HL-60 (cell line): ENCODE data around the gene NUDT3.

Source experiments
- DNase-seq, 2 experiments: peaks; one replicate each; pipeline ENCODE4 v3.0.0-alpha.2; 2010 to 2020; ENCODE audit warnings: low read depth in 1 of 2, low spot score in 1 of 2
- H3K27ac ChIP-seq: fragments of 250-450 bp; sonication (Bioruptor Pico); replicated peaks from 2 replicates; pipeline ENCODE4 v1.5.1; 2020; ENCODE audit warnings: mild to moderate bottlenecking, moderate library complexity
- H3K27me3 ChIP-seq: fragments of 250-450 bp; sonication (Bioruptor Pico); 2 replicates; pipeline ENCODE4 v1.5.1; 2021; ENCODE audit warnings: mild to moderate bottlenecking, moderate library complexity; ENCODE audit not compliant: insufficient read depth, poor library complexity, severe bottlenecking
- H3K4me3 ChIP-seq: replicated peaks from 2 replicates; pipeline ENCODE4 v1.5.1; 2011; ENCODE audit warnings: mild to moderate bottlenecking, control low read depth, low read length; ENCODE audit not compliant: insufficient read depth
- CTCF ChIP-seq: IDR thresholded peaks from one replicate; pipeline ENCODE4 v1.5.1; 2011; ENCODE audit warnings: low read length, control low read depth, inconsistent platforms; ENCODE audit not compliant: insufficient read depth
- GABPA ChIP-seq: IDR thresholded peaks from 2 replicates; pipeline ENCODE4 v1.6.1; 2012; ENCODE audit warnings: low read depth
- POLR2AphosphoS5 ChIP-seq: IDR thresholded peaks from 2 replicates; pipeline ENCODE4 v1.6.1; 2012; ENCODE audit warnings: low read depth
- REST ChIP-seq: IDR thresholded peaks from 2 replicates; pipeline ENCODE4 v1.6.1; 2012; ENCODE audit warnings: low read depth; ENCODE audit not compliant: insufficient replicate concordance
- SPI1 ChIP-seq: IDR thresholded peaks from 2 replicates; pipeline ENCODE4 v1.6.1; 2012; ENCODE audit warnings: low read depth, mild to moderate bottlenecking, borderline replicate concordance

Gene NUDT3

GRCh38 chr6:34278833-34279232 lies 113.6 kb downstream of the NUDT3 start:
- H3K27me3 ChIP-seq, result no peaks in the 10 kb centered on the region
- TF ChIP-seq POLR2AphosphoS5 (no peak), REST (no peak), GABPA (no peak), SPI1 (no peak), CTCF (no peak)
- DNase-seq, result no peak
- no peak overlapping the region for H3K27ac ChIP-seq
- no peak overlapping the region for H3K4me3 ChIP-seq

GRCh38 chr6:34277763-34278112 lies 114.7 kb downstream of the NUDT3 start:
- no peaks in the 10 kb centered on the region for H3K27me3 ChIP-seq
- no peak overlapping the region for H3K4me3 ChIP-seq
- no peak for DNase-seq
- TF ChIP-seq POLR2AphosphoS5 (no peak), CTCF (no peak), GABPA (no peak), REST (no peak), SPI1 (no peak)
- H3K27ac ChIP-seq, result no peak overlapping the region

GRCh38 chr6:34276881-34277762 lies 115.3 kb downstream of the NUDT3 start:
- Histone ChIP-seq H3K4me3 (no peak overlapping the region), H3K27me3 (no peaks in the 10 kb centered on the region), H3K27ac (no peak overlapping the region)
- DNase-seq, result no peak
- TF ChIP-seq POLR2AphosphoS5 (no peak), CTCF (no peak), SPI1 (no peak), REST (no peak), GABPA (no peak)
